ENCODE results near the gene AOPEP. TPM values are rescaled to one million over a fixed set of nuclear protein-coding genes. Genes with fewer than 3 reads are reported as not detected.

Gene AOPEP
- total and polyA plus RNA-seq, 12 donors, result 110 to 250 (median 161) TPM

GRCh38 chr9:95108777-95109176 is 382.3 kb downstream of the AOPEP start:
- DNase-seq, result no peak
- H3K4me3 ChIP-seq, result no peak overlapping the region
- peaks cover 0 to 91% (median 41%) of the 10 kb centered on the region in 9 donors for H3K36me3 ChIP-seq
- intact Hi-C loops (cut with DNase I), result no loop called here
- WGBS, 2 donors, result 92% methylated on average over 5 of the region's 5 CpGs
- no peaks in the 10 kb centered on the region for H3K27me3 ChIP-seq
- peak overlapping the region in 1 of 10 donors; percentile 62 for H3K27ac ChIP-seq
- no peaks in the 10 kb centered on the region for H3K9me3 ChIP-seq
- no peak for ATAC-seq
- H3K4me1 ChIP-seq, result peaks cover 4 to 69% (median 12%) of the 10 kb centered on the region in 9 donors
- no peak for TF ChIP-seq CTCF (IDR thresholded peaks at IDR 0.05)

DNA sequence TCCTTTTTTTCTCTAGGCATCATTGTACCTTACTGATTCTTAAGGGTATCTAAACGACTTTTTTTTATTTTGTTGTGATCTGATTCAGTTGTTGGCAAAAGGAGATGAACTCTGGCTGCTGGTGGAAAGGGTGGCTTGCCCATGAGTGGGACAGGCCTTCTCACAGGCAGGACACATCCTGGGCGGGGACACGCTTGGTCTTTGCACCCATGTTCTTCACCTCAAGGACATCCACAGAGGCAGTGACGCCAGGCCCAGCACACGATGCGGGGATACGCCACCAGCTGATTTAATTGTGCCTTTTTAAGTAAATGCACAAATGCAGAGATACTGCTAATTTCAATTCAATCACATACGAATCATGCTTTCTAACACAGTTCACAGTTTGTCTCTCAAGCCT is 383.0 kb downstream of the AOPEP start:
- intact Hi-C loops (cut with DNase I), result no loop called here
- H3K36me3 ChIP-seq, result peaks cover 0 to 93% (median 41%) of the 10 kb centered on the region in 9 donors
- 92 to 93% methylated on average over 8 of the region's 8 CpGs for WGBS, 2 donors
- no peaks in the 10 kb centered on the region for H3K27me3 ChIP-seq
- TF ChIP-seq CTCF (IDR thresholded peaks at IDR 0.05), result no peak
- peaks cover 0 to 63% (median 5%) of the 10 kb centered on the region in 9 donors for H3K4me1 ChIP-seq
- H3K27ac ChIP-seq, result peak overlapping the region in 1 of 10 donors; percentile 26
- H3K9me3 ChIP-seq, result no peaks in the 10 kb centered on the region
- ATAC-seq, result no peak
- H3K4me3 ChIP-seq, result no peak overlapping the region
- DNase-seq, result no peak

DNA sequence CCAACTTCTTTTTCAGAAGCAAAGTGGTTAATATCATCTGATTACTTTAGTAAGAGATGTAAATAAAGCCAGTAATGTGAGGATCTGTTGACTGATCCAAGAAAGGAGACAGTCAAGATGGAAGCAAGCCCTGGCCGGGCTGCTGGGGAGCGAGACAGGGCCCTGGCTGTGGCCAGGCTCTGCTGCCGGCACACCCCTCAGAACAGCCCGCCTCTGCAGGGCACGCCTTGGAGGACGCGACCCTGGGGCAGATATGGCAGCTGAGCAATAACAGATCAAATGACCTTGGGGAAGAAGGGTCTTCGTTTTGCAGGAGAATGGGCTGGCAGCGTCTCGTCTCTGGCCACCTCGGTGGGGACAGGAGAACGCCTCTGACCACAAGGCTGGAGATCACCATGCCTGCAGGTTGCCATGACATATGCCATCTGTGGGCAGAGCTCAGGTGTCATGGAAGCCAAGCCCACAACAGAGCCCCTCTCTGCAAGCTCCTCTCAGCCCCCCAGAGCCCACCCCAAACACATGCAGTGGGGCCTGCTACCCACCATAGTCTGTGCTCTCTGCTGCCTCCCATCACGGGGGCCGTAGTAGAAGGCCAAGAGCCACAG is 384.5 kb downstream of the AOPEP start:
- no peaks in the 10 kb centered on the region for H3K9me3 ChIP-seq
- no peak for DNase-seq
- WGBS, 2 donors, result 81 to 86% methylated on average over 14 of the region's 14 CpGs
- no peak for TF ChIP-seq CTCF (IDR thresholded peaks at IDR 0.05)
- H3K4me3 ChIP-seq, result no peak overlapping the region
- H3K36me3 ChIP-seq, result peaks cover 0 to 80% (median 41%) of the 10 kb centered on the region in 9 donors
- no peaks in the 10 kb centered on the region for H3K27me3 ChIP-seq
- intact Hi-C loops (cut with DNase I), result no loop called here
- peak in 2 of 8 donors; percentile 4 to 7 for ATAC-seq
- H3K4me1 ChIP-seq, result peaks cover 0 to 50% (median 0%) of the 10 kb centered on the region in 9 donors
- peak overlapping the region in 1 of 10 donors; percentile 57 for H3K27ac ChIP-seq

DNA sequence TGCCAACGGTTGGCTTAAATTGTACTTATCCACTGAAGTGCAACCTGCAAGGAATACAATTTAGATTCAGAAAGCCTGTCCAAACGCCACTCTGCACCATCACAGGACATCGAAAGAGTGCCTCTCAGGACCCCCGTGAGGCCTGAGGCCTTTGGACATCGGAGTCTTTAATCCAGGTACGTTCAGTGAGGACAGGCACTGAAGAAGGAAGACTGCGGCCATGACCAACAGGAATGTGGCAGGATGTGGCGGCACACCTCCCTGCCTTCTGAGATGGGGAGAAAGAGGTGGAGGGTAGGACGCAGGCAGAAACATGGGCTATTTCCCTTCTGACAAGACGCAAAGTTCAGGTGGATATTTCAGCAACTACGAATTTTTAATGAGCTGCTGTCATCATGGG is 385.2 kb downstream of the AOPEP start:
- whole genome bisulfite sequencing, 2 donors, result 92 to 93% methylated on average over 11 of the region's 11 CpGs
- H3K36me3 ChIP-seq, result peaks cover 0 to 73% (median 40%) of the 10 kb centered on the region in 9 donors
- H3K27me3 ChIP-seq, result no peaks in the 10 kb centered on the region
- no peaks in the 10 kb centered on the region for H3K9me3 ChIP-seq
- TF ChIP-seq CTCF (IDR thresholded peaks at IDR 0.05), result no peak
- H3K4me1 ChIP-seq, result peaks cover 0 to 55% (median 4%) of the 10 kb centered on the region in 9 donors
- intact Hi-C loops (cut with DNase I), result no loop called here
- ATAC-seq (no peak), DNase-seq (no peak)
- no peak overlapping the region for H3K4me3 ChIP-seq
- no peak overlapping the region for H3K27ac ChIP-seq
